Fibroblast of the aortic adventitia (primary cell): ENCODE measurements around the gene CENPP. TPM values are rescaled to one million over a fixed set of nuclear protein-coding genes. Genes with fewer than 3 reads are reported as not detected.

Experiments
- DNase-seq: peaks from one replicate; pipeline ENCODE4 v3.0.0-alpha.2; 2010; ENCODE audit warnings: low read depth
- H3K4me3 ChIP-seq: 2 replicates; pipeline ENCODE4 v1.5.1; 2011; ENCODE audit warnings: low read depth, mild to moderate bottlenecking, control low read depth, low read length, moderate library complexity
- CTCF ChIP-seq: IDR thresholded peaks from 2 replicates; pipeline ENCODE4 v1.5.1; 2011; ENCODE audit warnings: mild to moderate bottlenecking, low read length, control low read depth, inconsistent platforms; ENCODE audit not compliant: insufficient read depth
- total RNA-seq: library from RNA; depleted of rRNA; stranded (reverse); fragments of >200 nt; gene quantifications from 2 replicates; pipeline ENCODE4 v1.2.3, GENCODE V29; 2012; ENCODE audit warnings: low replicate concordance

CENPP gene
- total RNA-seq, 1 donor, result 19.3 TPM

- peak; percentile 76 for DNase-seq
- no peak overlapping the region for H3K4me3 ChIP-seq
- TF ChIP-seq CTCF, result peak; percentile 37
These were observed 113.3 kb downstream of the CENPP start for GRCh38 chr9:92438900-92439526.

GRCh38 chr9:92439921-92440750, 114.4 kb downstream of the CENPP start:
- H3K4me3 ChIP-seq, result no peak overlapping the region
- DNase-seq, result peak; percentile 84
- TF ChIP-seq CTCF, result no peak

GRCh38 chr9:92440751-92441046, 114.9 kb downstream of the CENPP start:
- no peak overlapping the region for H3K4me3 ChIP-seq
- DNase-seq, result no peak
- TF ChIP-seq CTCF, result no peak

- no peak for DNase-seq
- no peak for TF ChIP-seq CTCF
- no peak overlapping the region for H3K4me3 ChIP-seq
These were observed 119.1 kb downstream of the CENPP start for GRCh38 chr9:92444841-92445240.

GRCh38 chr9:92446536-92446935, 120.8 kb downstream of the CENPP start:
- H3K4me3 ChIP-seq, result no peak overlapping the region
- no peak for TF ChIP-seq CTCF
- peak; percentile 18 for DNase-seq

- DNase-seq, result no peak
- no peak overlapping the region for H3K4me3 ChIP-seq
- TF ChIP-seq CTCF, result peak; percentile 28
These were observed 129.5 kb downstream of the CENPP start for GRCh38 chr9:92455217-92455616.
